ENCODE measurements around the gene SRA1. TPM values are rescaled to one million over a fixed set of nuclear protein-coding genes. Genes with fewer than 3 reads are reported as not detected.

SRA1 gene
- total RNA-seq, 1 donor from 2014 or later = 50.3 TPM

GRCh38 chr5:140547508-140548299, 9.6 kb downstream of the SRA1 start, which contains the start of gene EIF4EBP3:
EIF4EBP3 (plus strand) TSS chr5:140547662; CDS start chr5:140547738, 76 bp downstream.
- no peaks in the 10 kb centered on the region for H3K9me3 Mint-ChIP-seq (ENCODE audit: low read depth)
- peak within 1 kb of the TSS; percentile 67 for H3K4me3 Mint-ChIP-seq (ENCODE audit: unreplicated experiment)
- H3K36me3 Mint-ChIP-seq (ENCODE audit: low read depth) = peaks cover 19% of the 10 kb centered on the region
- H3K4me1 Mint-ChIP-seq (ENCODE audit: low read depth) = peaks cover 38% of the 10 kb centered on the region
- peak; percentile 98 for DNase-seq (ENCODE audit: low spot score)
- H3K27ac Mint-ChIP-seq (ENCODE audit: unreplicated experiment) = peak within 1 kb of the TSS; percentile 97
- TF ChIP-seq, protein P1, sequence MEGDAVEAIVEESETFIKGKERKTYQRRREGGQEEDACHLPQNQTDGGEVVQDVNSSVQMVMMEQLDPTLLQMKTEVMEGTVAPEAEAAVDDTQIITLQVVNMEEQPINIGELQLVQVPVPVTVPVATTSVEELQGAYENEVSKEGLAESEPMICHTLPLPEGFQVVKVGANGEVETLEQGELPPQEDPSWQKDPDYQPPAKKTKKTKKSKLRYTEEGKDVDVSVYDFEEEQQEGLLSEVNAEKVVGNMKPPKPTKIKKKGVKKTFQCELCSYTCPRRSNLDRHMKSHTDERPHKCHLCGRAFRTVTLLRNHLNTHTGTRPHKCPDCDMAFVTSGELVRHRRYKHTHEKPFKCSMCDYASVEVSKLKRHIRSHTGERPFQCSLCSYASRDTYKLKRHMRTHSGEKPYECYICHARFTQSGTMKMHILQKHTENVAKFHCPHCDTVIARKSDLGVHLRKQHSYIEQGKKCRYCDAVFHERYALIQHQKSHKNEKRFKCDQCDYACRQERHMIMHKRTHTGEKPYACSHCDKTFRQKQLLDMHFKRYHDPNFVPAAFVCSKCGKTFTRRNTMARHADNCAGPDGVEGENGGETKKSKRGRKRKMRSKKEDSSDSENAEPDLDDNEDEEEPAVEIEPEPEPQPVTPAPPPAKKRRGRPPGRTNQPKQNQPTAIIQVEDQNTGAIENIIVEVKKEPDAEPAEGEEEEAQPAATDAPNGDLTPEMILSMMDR (IDR thresholded peaks at IDR 0.05) = peak; percentile 77
- H3K27me3 Mint-ChIP-seq (ENCODE audit: low read depth) = no peaks in the 10 kb centered on the region

DNA sequence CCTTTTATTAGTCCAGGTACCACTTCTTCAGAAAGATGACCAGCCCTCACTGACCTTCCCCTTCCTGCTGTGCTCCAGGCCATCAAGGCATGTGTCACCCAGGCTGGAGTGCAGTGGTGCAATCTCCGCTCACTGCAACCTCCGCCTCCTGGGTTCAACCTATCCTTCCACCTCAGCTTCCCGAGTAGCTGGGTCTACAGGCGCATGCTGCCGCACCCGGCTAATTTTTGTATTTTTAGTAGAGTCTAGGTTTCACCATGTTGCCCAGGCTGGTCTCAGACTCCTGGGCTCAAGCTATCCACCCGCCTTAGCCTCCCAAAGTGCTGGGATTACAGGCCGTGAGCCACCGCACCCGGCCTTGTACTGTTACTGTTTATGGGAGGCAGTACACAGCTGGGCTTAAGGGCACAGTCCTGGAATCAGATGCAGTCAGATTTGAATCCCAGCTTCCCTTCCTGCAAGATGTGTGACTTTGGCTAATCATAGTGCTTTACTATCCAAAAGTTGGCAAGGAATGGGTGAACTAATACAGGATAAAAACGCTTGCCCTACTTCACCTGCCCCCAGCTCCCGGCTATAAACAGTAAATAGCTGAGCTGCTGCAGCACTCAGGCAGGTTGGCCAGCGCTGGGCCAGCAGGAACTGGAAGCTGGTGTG, 10.3 kb downstream of the SRA1 start:
- Mint-ChIP-seq H3K9me3 (ENCODE audit: low read depth) (no peaks in the 10 kb centered on the region), H3K4me1 (ENCODE audit: low read depth) (peaks cover 38% of the 10 kb centered on the region), H3K27me3 (ENCODE audit: low read depth) (no peaks in the 10 kb centered on the region), H3K36me3 (ENCODE audit: low read depth) (peaks cover 19% of the 10 kb centered on the region), H3K4me3 (ENCODE audit: unreplicated experiment) (peak overlapping the region; percentile 67), H3K27ac (ENCODE audit: unreplicated experiment) (peak overlapping the region; percentile 97)
- TF ChIP-seq, protein P1 (IDR thresholded peaks at IDR 0.05) = no peak
- no peak for DNase-seq (ENCODE audit: low spot score)

DNA sequence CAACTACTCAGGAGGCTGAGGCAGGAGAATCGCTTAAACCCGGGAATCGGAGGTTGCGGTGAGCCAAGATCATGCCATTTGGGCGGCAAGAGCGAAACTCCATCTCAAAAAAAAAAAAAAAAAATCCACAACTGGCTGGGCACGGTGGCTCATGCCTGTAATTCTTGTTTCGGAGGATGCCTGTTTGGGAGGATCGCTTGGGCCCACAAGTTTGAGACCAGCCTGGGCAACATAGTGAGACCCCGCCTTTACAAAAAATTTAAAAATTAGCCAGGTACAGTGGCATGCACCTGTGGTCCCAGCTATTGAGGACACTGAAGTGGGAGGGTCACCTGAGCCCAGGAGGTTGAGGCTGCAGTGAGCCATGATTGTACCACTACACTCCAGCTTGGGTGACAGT, 11.7 kb downstream of the SRA1 start:
- H3K9me3 Mint-ChIP-seq (ENCODE audit: low read depth) = no peaks in the 10 kb centered on the region
- no peak for DNase-seq (ENCODE audit: low spot score)
- no peak overlapping the region for H3K4me3 Mint-ChIP-seq (ENCODE audit: unreplicated experiment)
- peaks cover 13% of the 10 kb centered on the region for H3K36me3 Mint-ChIP-seq (ENCODE audit: low read depth)
- TF ChIP-seq, protein P1 (IDR thresholded peaks at IDR 0.05) = no peak
- H3K4me1 Mint-ChIP-seq (ENCODE audit: low read depth) = peaks cover 38% of the 10 kb centered on the region
- H3K27me3 Mint-ChIP-seq (ENCODE audit: low read depth) = no peaks in the 10 kb centered on the region
- no peak overlapping the region for H3K27ac Mint-ChIP-seq (ENCODE audit: unreplicated experiment)

DNA sequence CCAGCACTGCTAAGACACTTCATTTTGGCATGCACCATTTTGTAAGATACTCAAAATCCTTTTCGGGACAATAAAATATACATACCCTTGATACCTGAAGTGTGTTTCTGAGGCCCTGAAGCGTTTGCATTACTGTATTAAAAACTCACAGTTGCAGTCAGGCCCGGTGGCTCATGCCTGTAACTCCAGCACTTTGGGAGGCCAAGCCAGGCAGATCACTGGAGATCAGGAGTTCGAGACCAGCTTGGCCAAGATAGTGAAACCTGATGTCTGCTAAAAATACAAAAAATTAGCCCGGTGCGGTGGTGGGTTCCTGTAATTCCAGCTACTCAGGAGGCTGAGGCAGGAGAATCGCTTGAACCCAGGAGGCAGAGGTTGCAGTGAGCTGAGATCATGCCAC, 12.3 kb downstream of the SRA1 start:
- H3K36me3 Mint-ChIP-seq (ENCODE audit: low read depth) = peaks cover 10% of the 10 kb centered on the region
- no peak overlapping the region for H3K27ac Mint-ChIP-seq (ENCODE audit: unreplicated experiment)
- H3K27me3 Mint-ChIP-seq (ENCODE audit: low read depth) = no peaks in the 10 kb centered on the region
- DNase-seq (ENCODE audit: low spot score) = no peak
- H3K9me3 Mint-ChIP-seq (ENCODE audit: low read depth) = no peaks in the 10 kb centered on the region
- H3K4me3 Mint-ChIP-seq (ENCODE audit: unreplicated experiment) = no peak overlapping the region
- peaks cover 34% of the 10 kb centered on the region for H3K4me1 Mint-ChIP-seq (ENCODE audit: low read depth)
- TF ChIP-seq, protein P1 (IDR thresholded peaks at IDR 0.05) = no peak

GRCh38 chr5:140542972-140543371, 14.3 kb downstream of the SRA1 start:
- no peak overlapping the region for H3K27ac Mint-ChIP-seq (ENCODE audit: unreplicated experiment)
- TF ChIP-seq, protein P1 (IDR thresholded peaks at IDR 0.05) = no peak
- no peaks in the 10 kb centered on the region for H3K9me3 Mint-ChIP-seq (ENCODE audit: low read depth)
- H3K4me1 Mint-ChIP-seq (ENCODE audit: low read depth) = peaks cover 15% of the 10 kb centered on the region
- H3K36me3 Mint-ChIP-seq (ENCODE audit: low read depth) = peaks cover 17% of the 10 kb centered on the region
- DNase-seq (ENCODE audit: low spot score) = no peak
- no peaks in the 10 kb centered on the region for H3K27me3 Mint-ChIP-seq (ENCODE audit: low read depth)
- no peak overlapping the region for H3K4me3 Mint-ChIP-seq (ENCODE audit: unreplicated experiment)
